Cardiac fibroblast (primary cell): ENCODE results near the gene MCHR1.
"Not testable (repeated sequence)": the region's sequence is repeated elsewhere in the genome, so short reads cannot be mapped to it uniquely, and the experiment has no call there.

ENCODE experiments used
- DNase-seq, 2 donors: peaks; one replicate each; pipeline versions ENCODE4 v3.0.0 to v3.0.0-alpha.2; 2010; ENCODE audit warnings: low read depth in 2 of 2
- H3K4me3 ChIP-seq, 2 donors: replicated peaks in 1 of 2; 1 replicate in 1 of 2; 2 replicates in 1 of 2; pipeline ENCODE4 v1.5.1; 2011; ENCODE audit warnings: low read depth in 2 of 2, low read length in 2 of 2, mild to moderate bottlenecking in 2 of 2, moderate library complexity in 1 of 2
- TF ChIP-seq, protein P1 (sequence below): IDR thresholded peaks from one replicate; pipeline ENCODE4 v1.5.1; 2011; ENCODE audit warnings: low read depth, mild to moderate bottlenecking, low read length, inconsistent platforms

The MCHR1 gene

DNA sequence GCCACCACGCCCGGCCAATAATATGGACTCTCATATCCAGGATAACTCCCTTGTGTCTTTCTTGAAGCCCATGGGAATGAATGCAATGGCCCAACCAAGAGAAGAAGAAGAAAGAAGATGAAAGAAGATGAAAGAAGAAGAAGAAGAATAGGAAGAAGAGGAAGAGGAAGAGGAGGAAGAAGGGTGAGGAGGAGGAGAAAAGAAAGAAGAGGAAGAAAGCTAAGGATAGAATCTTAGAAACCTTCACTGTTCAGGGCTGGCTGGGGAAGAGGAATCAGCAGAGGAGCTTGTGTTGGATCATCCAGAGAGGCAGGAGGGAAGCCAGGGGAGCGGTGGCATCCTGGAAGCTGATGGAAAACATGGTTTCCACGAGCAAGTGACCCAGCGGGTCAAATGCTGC is 28.9 kb downstream of the MCHR1 start:
- no peak for DNase-seq
- H3K4me3 ChIP-seq = no peak overlapping the region
- TF ChIP-seq, protein P1, sequence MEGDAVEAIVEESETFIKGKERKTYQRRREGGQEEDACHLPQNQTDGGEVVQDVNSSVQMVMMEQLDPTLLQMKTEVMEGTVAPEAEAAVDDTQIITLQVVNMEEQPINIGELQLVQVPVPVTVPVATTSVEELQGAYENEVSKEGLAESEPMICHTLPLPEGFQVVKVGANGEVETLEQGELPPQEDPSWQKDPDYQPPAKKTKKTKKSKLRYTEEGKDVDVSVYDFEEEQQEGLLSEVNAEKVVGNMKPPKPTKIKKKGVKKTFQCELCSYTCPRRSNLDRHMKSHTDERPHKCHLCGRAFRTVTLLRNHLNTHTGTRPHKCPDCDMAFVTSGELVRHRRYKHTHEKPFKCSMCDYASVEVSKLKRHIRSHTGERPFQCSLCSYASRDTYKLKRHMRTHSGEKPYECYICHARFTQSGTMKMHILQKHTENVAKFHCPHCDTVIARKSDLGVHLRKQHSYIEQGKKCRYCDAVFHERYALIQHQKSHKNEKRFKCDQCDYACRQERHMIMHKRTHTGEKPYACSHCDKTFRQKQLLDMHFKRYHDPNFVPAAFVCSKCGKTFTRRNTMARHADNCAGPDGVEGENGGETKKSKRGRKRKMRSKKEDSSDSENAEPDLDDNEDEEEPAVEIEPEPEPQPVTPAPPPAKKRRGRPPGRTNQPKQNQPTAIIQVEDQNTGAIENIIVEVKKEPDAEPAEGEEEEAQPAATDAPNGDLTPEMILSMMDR = no peak

DNA sequence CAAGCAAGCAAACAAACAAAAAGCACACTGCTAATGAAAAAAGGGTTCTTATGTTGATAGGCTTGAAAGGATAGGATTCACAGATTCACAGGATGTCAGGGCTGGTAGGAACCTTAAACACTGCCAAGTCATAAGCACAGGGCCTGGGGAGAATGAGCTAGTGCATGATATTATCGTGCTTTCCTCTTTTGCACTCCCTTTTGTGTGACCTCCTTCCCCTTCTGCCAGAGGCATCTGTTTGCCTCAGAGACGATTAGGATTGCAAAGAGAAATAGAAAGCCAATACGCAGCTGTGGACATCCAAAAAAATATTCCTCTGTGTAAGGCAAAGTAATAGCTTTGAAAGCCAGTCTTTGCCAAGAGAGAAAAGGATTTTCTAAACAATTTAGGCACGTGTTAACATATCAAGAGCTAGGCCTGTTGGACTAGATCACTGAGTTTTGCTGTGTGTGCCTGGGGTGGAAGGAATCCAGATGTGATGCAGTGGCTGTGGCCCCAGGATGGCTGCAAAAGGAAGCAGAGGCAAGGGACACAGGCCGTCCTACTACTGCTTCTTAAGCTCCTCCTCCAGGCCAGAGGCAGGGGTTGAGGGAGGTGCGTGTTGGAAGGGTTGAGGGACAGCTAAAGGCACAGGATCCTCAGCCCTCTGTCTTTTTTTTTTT is 30.6 kb downstream of the MCHR1 start:
- no peak overlapping the region for H3K4me3 ChIP-seq
- TF ChIP-seq, protein P1 = no peak
- peak in 1 of 2 donors; percentile 59 for DNase-seq

DNA sequence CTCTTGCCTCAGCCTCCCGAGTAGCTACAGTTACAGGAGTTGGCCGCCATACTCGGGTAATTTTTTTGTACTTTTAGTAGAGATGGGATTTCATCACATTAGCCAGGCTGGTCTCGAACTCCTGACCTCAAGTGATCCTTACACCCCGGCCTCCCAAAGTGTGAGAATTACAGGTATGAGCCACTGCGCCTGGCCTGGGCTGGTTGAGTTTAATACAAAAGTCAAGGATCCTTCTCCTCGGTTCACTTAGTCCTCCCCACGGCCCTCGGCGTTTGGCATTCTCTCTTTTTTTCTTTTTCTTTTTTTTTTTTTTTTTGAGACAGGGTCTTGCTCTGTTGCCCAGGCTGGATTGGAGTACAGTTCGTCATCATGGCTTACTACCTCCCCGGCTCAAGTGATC is 33.0 kb downstream of the MCHR1 start:
- no peak overlapping the region for H3K4me3 ChIP-seq
- TF ChIP-seq, protein P1 = no peak
- DNase-seq = no peak

DNA sequence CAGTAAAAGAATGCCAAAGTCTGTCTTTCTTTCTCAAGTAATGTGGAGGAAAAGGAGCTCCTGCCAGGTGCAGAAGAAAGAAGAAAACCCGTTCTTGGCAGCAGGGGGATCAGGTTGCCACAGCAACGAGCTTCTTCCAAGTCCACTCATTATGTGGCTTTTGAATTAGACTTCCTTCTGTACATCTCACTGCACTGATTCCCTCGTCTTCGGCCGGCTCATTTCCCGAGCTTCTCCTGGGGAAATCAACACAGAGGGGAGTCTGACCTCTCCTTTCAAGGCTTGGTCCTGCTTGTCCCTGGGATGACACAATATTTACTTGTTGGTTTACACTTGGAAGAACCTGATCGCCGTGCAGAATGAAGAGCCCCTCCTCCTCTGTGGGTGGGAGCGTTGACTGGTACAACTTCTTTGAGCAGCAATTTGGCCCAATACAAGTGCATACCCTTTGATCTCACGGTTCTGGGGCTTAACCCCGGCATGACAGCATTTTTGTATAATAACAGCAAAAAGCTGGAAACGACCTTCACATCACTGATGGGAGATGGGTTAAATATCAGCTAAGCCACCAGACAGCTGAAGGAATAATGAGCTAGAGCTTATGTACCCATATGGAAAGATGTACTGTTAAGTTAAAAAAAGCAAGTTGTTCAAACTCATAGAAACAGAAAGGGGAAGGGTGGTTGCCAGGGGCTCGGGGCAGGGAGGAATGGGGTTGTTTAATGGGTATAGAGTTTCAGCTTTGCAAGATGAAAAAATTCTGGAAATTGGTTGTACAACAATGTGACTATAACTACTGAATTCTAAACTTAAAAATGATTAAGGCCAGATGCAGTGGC is 35.4 kb downstream of the MCHR1 start:
- TF ChIP-seq, protein P1 = no peak
- peak; percentile 29 to 33 for DNase-seq
- H3K4me3 ChIP-seq = no peak overlapping the region

DNA sequence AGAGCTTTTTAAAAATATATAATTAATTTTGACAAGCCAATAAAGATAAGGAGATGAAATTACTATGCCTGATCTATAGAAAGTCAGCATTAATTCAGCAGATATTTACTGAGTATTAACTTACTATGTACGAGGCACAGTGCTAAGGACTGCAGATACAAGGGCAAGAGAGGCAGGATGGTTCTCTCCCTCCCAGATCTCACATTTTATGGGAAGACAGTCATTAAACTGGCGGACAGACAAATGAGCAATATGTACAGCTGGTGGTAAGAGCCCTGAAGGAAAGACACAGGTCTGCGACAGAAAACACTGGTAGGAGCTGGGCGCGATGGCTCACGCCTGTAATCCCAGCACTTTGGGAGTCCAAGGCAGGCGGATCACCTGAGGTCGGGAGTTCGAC is 36.8 kb downstream of the MCHR1 start:
- DNase-seq = no peak
- no peak overlapping the region for H3K4me3 ChIP-seq
- TF ChIP-seq, protein P1 = no peak

DNA sequence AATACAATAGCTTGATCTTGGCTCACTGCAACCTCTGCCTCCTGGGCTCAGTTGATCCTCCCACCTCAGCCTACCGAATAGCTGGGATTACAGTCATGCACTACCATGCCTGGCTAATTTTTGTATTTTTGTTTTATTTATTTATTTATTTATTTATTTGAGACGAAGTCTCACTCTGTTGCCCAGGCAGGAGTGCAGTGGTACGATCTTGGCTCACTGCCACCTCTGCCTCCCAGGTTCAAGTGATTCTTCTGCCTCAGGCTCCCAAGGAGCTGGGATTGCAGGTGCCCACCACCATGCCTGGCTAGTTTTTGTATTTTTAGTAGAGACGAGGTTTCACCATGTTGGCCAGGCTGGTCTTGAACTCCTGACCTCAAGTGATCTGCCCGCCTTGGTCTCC is 38.4 kb downstream of the MCHR1 start:
- DNase-seq, H3K4me3 ChIP-seq: not testable (repeated sequence)
